GM19023 (cell line): Measurements from ENCODE around the gene PPP1R36.
"Not testable (repeated sequence)": the region's sequence is repeated elsewhere in the genome, so short reads cannot be mapped to it uniquely, and the experiment has no call there.

Experiments
- ATAC-seq: cut with Tn5 transposase; IDR thresholded peaks from one replicate; pipeline ENCODE4 v1.9.1; 2021; ENCODE audit warnings: mild to moderate bottlenecking, moderate library complexity; ENCODE audit not compliant: unreplicated experiment

Gene PPP1R36

GRCh38 chr14:64549791-64550620, at the start of gene PPP1R36:
Gene PPP1R36, plus strand, starts transcription at chr14:64549961. Its CDS starts 37 bp downstream, at chr14:64549998.
- ATAC-seq, result peak; percentile 57

GRCh38 chr14:64500088-64500487, 49.7 kb upstream of the PPP1R36 start:
- no peak for ATAC-seq

DNA sequence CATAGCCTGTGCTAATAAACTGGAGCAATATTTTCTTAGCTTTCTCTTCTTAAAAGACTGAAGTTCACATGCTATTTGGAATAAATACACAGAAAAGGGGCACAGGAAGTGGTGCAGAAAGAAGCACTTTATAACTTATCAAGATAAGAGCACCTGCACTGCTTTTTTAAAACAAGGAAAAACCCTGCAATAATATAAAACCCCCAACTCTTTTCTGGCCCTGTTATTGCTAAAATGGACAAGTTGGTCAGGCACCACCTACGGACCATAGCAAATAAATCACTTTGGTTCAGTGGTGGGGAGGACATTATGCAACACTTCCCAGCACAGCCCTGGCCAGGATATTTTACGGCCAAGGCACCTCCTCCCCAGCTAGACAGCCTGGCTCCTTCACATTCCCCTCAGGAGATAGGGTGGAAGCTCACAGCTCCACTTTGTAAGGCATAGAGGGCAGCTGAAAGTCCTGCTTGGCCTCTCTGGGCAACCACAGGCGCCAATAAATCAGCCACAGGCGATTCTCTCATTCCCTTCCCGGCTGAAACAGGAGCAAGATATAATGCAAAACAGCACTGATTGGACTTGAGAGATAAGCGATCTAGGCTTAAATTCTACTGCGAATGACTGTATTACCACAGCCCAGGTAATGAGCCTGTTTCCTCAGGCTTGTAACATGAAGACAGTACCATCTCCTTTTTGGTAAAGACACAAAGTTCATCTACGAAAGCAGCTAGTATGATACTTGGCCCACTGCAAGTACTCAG, 48.2 kb upstream of the PPP1R36 start:
- ATAC-seq, result no peak

DNA sequence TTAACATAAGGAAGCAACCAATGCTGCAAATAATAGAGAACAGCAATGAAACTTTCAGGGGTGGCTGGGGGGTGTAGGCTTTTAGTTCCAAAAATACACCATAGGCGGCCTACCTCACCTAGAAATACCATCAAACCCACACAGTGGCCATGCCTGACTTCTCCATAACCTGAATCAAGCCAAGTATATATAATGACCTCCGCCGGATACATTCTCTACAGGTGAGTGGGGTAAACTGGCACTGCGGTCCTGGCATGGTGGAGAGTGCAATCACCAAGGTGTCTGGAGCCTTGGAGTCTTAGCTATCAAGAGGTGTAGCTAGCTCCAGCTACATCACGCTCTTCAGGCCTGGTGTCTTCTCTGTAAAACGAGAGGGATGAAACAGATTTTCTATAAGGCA, 47.3 kb upstream of the PPP1R36 start:
- no peak for ATAC-seq

- ATAC-seq, result peak; percentile 3
These were observed 46.8 kb upstream of the PPP1R36 start for GRCh38 chr14:64502887-64503433.

- ATAC-seq, result peak; percentile 60
These were observed 46.1 kb upstream of the PPP1R36 start, which contains the start of gene ZBTB25 for GRCh38 chr14:64503434-64504309. Gene ZBTB25, minus strand, starts transcription at chr14:64503838. Its CDS starts 13,305 bp downstream, at chr14:64490533.

DNA sequence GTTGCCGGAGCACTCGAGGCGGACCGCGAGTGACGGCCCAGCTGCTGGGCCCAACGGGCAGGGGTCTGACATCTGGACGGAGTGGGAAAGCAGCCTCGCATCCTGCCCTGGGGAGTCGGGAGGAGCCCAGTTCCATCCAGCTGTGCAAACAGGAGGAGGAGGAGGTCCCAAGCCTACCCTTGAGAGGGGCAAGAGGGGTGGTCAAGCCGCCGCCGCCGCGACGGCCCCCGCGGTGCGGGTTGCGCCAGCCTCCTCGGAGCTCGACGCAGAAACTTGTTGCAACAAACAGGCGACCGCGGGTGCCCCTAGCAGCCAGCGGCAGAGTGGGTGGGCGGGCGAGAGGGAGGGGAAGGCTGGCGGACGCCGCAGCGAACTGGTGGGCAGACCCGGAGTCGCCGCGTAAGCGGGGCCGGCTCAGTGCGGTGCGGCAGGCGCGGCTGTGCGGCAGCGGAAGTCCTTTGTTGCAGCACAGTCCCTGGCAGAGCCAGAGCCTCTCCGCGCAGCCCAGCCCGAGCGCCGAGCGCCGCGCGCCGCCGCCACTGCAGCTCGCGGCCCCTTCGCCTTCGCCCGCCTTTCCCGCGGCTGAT, 45.4 kb upstream of the PPP1R36 start, which contains the start of gene ZBTB1:
Gene ZBTB1, plus strand, starts transcription at position 461 of the 587 bp plus-strand sequence. CDS start 16,735 bp downstream, outside the sequence.
- peak; percentile 25 for ATAC-seq

DNA sequence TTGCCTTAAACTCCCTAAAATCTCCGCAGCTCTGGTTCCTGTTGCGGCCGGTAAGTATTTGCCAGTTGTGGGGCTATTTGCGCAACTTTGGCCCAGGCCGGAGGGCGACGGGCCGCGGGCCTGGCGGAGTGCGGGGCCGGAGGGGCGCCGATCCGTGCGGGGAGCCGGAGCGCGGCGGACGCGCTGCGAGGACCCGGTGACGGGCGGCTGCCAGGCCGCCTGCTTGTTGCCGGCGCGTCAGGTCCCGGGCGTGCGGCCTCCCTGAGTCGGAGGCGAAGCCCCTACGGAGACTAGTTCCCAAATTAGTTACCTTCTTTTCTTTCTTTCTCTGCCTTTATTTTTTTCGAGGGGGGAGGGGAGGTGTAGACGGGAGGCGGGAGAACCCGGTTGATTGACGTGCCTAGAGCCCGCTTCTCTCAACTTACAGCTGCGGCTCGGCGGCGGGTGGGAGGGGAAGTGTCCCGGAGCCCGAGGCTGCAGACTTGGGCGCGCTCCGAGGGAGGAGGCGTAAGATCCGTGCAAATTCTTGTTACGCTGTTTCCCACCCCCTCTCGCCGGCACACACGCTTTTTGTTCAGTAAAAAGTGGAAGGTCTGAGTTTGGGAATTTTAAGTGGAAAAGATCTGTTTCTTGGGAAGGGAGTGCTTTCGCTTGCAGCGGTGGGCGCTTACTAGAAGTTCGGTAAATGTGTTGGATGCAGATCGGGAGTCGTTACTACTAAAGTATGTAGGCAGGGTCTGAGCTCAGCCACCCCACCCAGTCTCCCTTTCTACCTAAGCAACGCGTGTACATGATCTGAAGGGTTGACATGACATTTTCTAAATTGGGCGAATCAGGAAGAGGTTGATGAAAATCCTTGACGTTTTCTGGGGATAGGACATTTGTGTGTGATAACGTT, 44.6 kb upstream of the PPP1R36 start:
- peak; percentile 20 for ATAC-seq

GRCh38 chr14:64506721-64507120, 43.0 kb upstream of the PPP1R36 start:
- no peak for ATAC-seq

GRCh38 chr14:64507376-64508156, 42.2 kb upstream of the PPP1R36 start:
- no peak for ATAC-seq

GRCh38 chr14:64508215-64508776, 41.5 kb upstream of the PPP1R36 start:
- ATAC-seq, result no peak

DNA sequence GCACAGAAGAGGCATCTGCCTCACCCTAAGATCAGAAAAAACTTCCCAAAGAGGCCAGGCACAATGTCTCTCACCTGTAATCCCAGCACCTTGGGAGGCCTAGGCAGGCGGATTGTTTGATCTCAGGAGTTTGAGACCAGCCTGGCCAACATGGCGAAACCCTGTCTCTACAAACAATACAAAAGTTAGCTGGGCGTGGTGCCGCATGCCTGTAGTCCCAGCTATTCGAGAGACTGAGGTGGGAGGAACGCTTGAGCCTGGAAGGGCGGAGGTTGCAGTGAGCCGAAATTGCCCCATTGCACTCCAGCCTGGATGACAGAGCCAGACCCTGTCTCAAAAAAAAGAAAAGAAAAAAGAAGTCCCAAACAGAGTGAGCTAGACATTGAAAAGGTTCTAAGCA, 40.7 kb upstream of the PPP1R36 start:
- no peak for ATAC-seq

DNA sequence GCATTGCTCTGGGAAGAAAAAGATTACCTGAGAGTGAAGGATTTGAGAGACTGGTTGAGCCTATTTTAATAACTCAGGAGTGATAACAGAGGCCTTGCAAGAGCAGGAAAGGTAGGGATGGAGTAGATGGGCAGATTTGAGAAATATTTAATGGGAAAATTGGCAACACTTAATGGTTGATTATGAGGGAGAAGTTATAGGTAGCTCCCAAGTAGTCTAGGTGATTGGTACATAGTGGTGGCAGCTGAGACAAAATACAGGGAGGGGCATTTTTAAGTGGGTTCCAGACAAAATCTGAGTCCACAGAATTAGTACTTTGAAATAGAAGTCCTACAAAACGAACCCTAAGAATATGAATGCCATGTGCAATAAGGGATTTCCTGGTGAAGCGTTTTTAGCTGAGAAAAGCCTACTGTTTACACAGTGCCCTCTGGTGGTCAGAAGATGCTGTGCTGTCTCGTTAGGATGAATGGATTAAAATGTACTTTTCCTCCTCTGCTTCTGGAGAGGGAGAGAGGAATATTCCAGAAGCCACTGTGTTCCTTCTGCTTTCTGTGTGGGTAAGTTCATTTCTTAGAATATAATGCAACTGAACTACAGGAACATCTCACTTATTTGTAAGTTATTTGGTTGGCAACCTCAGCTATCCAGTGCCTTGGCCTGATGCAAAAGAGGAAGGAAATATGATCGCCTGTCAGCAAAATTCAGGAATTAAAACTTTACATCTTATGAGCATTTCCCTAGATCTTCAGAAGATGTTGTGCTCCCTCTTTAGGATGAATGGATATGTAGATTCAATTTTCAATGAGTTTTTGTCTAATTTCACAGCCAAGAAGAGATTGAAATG, 38.7 kb upstream of the PPP1R36 start:
- no peak for ATAC-seq

- no peak for ATAC-seq
These were observed 36.5 kb upstream of the PPP1R36 start for GRCh38 chr14:64513271-64513670.

DNA sequence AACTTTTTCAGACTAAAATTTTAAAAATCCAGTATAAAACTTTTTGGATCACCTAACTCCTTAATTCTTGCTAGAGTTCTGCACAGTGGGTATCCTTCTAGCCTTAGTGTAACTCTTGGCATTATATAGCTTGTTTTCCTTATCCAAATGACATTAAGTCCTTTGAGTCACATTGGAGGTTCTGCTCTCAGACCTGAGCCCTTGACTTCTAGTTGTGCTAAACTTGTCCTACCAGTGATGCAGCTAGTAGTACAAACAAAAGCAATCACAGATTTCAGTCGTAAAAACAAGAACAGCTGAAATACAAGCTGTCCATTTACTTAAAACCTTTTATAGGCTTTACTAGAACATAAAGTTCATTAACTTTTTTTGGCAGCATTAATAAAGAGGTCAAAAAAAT, 34.7 kb upstream of the PPP1R36 start:
- no peak for ATAC-seq

GRCh38 chr14:64516969-64517368, 32.8 kb upstream of the PPP1R36 start:
- ATAC-seq, result no peak

GRCh38 chr14:64517667-64518066, 32.1 kb upstream of the PPP1R36 start:
- not testable (repeated sequence) for ATAC-seq
